Measurements from ENCODE around the gene SEMA5A.

The SEMA5A gene

DNA sequence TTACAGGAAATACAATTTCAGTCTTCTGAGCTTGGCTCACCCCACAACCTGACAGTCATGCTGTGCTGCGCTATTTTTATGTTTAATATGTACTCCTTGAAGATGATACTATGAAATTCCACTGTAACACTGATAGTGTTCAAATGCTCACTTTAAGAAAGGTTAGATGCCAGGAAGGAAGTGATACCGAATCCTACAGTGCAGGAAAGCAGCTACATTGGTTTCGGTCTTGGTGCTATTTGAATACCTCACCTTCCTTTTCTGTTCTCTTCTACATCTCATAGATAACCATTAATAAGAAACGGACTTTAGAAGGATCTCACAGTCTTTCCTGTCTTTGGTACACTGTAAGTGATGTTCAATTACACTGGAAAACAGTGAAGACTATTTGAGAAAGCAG lies 117.6 kb downstream of the SEMA5A start:
- Histone ChIP-seq H3K9me3 (no peaks in the 10 kb centered on the region), H3K4me3 (ENCODE audit: low read depth, low read length) (no peak overlapping the region), H3K36me3 (no peaks in the 10 kb centered on the region), H3K27me3 (no peaks in the 10 kb centered on the region), H3K4me1 (no peaks in the 10 kb centered on the region)
- DNase-seq: no peak
- TF ChIP-seq, protein P1, sequence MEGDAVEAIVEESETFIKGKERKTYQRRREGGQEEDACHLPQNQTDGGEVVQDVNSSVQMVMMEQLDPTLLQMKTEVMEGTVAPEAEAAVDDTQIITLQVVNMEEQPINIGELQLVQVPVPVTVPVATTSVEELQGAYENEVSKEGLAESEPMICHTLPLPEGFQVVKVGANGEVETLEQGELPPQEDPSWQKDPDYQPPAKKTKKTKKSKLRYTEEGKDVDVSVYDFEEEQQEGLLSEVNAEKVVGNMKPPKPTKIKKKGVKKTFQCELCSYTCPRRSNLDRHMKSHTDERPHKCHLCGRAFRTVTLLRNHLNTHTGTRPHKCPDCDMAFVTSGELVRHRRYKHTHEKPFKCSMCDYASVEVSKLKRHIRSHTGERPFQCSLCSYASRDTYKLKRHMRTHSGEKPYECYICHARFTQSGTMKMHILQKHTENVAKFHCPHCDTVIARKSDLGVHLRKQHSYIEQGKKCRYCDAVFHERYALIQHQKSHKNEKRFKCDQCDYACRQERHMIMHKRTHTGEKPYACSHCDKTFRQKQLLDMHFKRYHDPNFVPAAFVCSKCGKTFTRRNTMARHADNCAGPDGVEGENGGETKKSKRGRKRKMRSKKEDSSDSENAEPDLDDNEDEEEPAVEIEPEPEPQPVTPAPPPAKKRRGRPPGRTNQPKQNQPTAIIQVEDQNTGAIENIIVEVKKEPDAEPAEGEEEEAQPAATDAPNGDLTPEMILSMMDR (IDR thresholded peaks at IDR 0.05; ENCODE audit: low read depth, low read length): no peak

DNA sequence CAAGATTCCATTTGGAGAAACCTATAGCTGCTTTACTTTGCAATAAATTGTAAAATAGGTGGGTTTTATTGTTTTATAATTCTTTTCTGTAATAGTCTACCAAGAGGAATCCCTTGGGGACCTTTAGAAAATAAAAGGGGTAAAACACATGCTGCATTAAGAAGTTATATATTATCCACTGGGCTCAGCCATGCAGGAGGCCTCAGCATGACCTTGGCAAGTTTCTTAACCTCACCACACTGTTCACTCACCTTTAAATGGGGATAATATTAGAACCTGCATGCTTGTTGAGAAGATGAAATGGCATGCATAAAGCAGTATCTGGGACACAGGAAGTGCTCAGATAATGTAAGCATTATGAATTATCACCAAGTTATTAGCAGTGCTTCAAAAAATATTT lies 120.2 kb downstream of the SEMA5A start:
- H3K27me3 ChIP-seq: no peaks in the 10 kb centered on the region
- H3K36me3 ChIP-seq: no peaks in the 10 kb centered on the region
- TF ChIP-seq, protein P1 (IDR thresholded peaks at IDR 0.05; ENCODE audit: low read depth, low read length): no peak
- DNase-seq: no peak
- H3K4me3 ChIP-seq (ENCODE audit: low read depth, low read length): no peak overlapping the region
- no peaks in the 10 kb centered on the region for H3K9me3 ChIP-seq
- H3K4me1 ChIP-seq: no peaks in the 10 kb centered on the region

DNA sequence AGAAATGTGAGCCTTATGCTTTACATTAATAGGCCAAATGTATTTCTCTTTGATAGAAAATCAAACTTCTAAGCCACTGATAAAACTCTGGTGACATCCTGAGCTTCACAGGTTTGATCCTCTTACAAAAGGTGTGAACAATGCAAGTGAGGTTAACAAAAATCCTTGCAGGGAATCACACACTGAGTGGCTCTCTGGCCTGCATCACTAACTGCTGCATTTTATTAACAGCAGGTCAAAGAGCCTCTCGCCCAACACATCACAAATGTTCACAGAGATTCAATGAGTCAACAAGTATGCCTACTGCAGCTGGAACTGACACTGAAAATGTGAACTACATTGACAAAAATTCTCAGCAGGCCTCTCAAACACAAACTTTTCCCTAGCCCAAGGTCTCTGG lies 122.3 kb downstream of the SEMA5A start:
- no peak overlapping the region for H3K4me3 ChIP-seq (ENCODE audit: low read depth, low read length)
- H3K27me3 ChIP-seq: no peaks in the 10 kb centered on the region
- DNase-seq: no peak
- TF ChIP-seq, protein P1 (IDR thresholded peaks at IDR 0.05; ENCODE audit: low read depth, low read length): no peak
- no peaks in the 10 kb centered on the region for H3K9me3 ChIP-seq
- no peaks in the 10 kb centered on the region for H3K36me3 ChIP-seq
- H3K4me1 ChIP-seq: no peaks in the 10 kb centered on the region

DNA sequence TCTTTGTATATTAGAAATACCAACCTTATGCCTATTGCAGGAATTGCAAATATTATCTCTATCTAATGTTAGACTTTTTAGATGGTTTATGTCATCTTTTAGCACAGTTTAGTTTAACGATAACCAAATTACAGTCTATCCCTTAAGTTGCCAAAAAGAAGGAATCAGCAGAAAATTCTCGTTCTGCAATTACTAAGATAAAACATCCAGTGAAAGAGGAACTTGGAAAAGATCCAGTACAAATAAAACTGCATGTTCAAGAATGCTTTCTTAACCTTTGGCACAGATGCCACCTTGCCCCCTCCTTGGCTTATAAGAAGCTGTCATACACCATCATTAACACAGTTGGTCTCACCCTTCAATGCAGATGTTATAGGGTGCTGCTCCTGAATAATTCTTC lies 124.0 kb downstream of the SEMA5A start:
- TF ChIP-seq, protein P1 (IDR thresholded peaks at IDR 0.05; ENCODE audit: low read depth, low read length): no peak
- Histone ChIP-seq H3K9me3 (no peaks in the 10 kb centered on the region), H3K36me3 (no peaks in the 10 kb centered on the region), H3K27me3 (no peaks in the 10 kb centered on the region), H3K4me1 (no peaks in the 10 kb centered on the region), H3K4me3 (ENCODE audit: low read depth, low read length) (no peak overlapping the region)
- no peak for DNase-seq

DNA sequence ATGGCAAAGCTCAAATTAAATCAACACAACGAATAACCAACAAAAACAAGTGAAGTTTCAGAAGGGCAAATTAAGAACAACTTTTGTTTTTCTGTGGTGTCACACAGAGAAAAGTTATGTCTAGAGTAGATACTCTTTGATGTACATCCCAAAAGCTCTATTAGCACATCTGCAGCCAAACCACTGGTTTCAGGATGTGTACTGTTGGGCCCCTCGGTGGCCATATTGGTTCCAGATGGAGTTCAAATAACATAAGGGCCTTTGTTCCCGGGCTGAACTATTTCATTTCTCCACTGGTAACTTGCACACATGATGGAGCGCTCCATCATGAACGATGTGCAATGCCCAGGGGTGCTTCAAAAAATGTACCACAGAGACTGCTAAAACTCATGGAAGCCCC lies 126.1 kb downstream of the SEMA5A start:
- TF ChIP-seq, protein P1 (IDR thresholded peaks at IDR 0.05; ENCODE audit: low read depth, low read length): no peak
- Histone ChIP-seq H3K9me3 (no peaks in the 10 kb centered on the region), H3K27me3 (no peaks in the 10 kb centered on the region), H3K4me3 (ENCODE audit: low read depth, low read length) (no peak overlapping the region), H3K36me3 (no peaks in the 10 kb centered on the region), H3K4me1 (no peaks in the 10 kb centered on the region)
- no peak for DNase-seq

DNA sequence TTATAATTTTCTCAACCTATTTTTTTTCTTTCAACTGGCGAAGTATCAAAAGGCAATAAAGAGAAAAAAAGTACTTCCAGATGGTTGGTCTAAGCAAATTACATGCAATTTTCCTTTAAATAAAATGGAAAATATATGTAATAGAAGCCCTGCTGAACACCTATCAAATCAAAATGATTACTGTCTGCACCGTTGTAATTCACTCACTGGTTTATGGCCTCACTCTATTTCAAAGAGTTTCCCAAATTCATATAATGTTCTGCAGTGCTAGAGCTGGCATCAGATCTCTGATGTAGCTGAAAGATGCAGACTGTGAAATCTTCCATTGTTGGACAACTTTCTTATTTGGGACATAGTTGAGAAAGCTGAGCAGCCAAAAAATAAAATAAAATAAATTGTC lies 130.3 kb downstream of the SEMA5A start:
- Histone ChIP-seq H3K4me3 (ENCODE audit: low read depth, low read length) (no peak overlapping the region), H3K4me1 (no peaks in the 10 kb centered on the region), H3K36me3 (no peaks in the 10 kb centered on the region), H3K9me3 (no peaks in the 10 kb centered on the region), H3K27me3 (no peaks in the 10 kb centered on the region)
- no peak for DNase-seq
- TF ChIP-seq, protein P1 (IDR thresholded peaks at IDR 0.05; ENCODE audit: low read depth, low read length): no peak
